Activated CD4-positive, alpha-beta T cell treated with anti-CD3 and anti-CD28 coated beads, Interleukin-2, amount 50 U/mL, for 24 hours (primary cell): ENCODE data around the gene AGTRAP.

Experiments
- DNase-seq, 2 donors: peaks; one replicate each; pipeline ENCODE4 v3.0.0-alpha.2; 2020; ENCODE audit warnings: low read depth in 1 of 2, low spot score in 1 of 2

AGTRAP gene

DNA sequence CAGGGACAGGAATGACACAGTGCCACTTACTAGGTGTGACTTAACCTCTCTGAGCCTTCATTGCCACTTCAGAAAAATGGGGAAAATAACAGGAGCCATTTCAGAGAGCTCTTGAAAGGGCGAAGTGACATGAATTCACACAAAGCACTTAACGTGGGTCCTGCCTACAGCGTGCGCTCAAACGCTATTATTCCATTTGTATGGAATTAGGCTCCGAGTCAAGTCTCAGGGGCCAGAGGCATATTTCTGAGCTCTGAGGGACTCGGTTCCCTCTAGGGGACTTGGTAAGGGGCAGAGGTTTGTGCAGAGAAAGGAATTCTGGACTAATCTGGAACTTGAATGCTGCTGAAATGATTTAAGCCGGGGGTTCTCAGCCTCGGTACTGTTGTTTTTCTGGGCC is 30.3 kb upstream of the AGTRAP start:
- no peak for DNase-seq

DNA sequence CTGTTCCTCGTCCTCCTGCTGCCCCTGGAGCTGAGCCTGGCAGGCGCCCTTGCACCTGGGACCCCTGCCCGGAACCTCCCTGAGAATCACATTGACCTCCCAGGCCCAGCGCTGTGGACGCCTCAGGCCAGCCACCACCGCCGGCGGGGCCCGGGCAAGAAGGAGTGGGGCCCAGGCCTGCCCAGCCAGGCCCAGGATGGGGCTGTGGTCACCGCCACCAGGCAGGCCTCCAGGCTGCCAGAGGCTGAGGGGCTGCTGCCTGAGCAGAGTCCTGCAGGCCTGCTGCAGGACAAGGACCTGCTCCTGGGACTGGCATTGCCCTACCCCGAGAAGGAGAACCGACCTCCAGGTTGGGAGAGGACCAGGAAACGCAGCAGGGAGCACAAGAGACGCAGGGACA is 29.6 kb upstream of the AGTRAP start:
- no peak for DNase-seq

DNA sequence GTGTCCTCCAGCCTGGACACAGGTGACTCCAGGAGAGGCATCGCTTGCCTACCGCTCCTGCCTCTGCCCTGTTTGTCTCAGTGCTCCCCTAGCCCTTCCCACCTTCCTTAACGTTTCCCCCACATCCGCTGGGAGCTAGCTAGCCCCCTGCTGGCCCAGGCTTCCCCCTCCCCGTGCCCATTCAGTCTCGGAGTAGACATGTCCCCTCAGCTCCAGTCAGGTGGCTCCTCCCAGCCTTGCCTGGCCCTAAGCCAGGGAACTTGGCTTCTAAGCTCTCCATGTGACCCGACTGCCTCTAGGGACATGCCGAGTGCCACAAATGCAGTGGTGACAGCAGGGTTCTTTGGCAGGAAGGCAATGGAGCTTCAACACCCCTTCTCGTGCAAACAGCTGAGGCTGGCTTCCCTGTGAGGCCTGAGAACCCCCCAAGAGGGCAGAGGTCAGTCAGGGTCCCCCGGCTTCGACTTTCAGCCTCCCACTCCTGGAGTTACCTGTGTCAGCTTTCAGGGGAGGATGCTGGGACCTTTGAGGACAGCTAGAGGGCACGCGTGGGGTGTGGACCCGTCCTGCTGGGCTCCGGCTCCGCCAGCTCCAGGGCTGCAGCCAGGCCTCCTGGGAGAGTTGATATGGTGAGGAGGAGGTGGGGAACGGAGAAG is 28.2 kb upstream of the AGTRAP start:
- no peak for DNase-seq

DNA sequence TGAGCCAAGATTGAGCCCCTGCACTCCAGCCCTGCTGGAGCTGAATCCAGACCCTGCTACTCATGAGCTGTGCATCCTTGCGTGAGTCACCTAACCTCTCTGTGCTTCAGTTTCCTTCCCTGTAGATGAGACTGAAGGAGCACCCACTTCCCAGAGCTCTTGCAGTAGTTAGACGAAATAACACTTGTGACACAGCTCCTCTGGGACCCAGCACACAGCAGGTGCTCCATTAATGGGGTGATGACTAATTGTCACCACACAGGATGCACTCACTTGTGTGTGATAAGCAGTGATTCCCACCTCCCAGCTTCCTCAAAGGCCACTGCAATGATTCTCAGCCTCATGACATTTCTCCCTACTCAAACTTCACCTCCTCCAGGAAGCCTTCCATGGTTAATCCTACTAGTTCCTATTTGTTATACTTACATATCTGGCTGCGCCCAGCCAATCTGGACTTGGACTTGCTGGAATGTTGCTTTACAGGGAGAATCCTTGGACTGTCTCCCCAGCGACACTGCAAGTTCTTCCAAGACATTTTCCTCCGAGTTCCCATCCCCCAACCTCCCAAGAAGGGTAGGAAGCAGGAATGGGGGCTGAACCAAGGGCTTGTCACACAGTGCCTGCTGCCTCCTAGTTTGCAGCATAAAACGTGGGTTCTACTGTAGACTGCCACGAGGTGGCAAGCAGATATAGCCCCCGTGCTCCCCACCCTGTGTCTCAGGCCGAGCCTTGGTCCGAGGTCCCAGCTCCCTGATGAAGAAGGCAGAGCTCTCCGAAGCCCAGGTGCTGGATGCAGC is 27.2 kb upstream of the AGTRAP start:
- DNase-seq, result no peak

DNA sequence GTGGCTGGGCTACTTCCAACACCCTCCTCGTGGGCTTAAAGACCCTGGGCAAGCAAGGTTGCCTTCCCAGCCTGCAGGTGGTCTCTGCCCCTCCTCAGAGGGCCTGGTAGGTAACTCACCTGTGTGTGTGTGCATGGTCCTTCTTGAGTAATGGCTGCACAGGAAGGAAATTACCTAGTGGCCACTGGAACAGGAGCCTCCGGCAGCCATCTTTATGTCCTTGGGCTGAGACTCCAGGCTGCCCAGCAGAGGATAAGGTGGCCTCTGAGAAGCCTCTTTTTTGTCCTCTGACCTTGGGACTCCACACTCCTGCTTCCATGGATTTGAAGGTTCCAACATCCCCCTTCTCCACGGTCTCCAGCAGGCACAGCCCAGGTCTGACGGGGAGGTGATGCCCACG is 24.4 kb upstream of the AGTRAP start:
- DNase-seq, result no peak

DNA sequence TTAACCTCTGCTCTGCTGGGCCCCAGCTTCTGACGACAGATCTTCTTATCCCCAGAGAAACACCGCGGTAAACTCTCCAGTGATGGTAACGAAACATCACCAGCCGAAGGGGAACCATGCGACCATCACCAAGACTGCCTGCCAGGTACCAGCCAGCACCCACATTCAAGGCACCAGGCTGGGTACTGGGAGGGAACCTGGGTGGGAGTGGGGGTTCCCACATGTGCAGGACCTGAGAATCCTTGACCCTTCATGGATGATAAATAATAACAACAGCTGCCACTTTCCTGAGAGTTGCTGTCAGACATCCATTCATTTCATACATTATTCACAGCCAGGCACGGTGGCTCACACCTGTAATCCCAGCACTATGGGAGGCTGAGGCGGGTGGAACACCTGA is 23.7 kb upstream of the AGTRAP start:
- DNase-seq, result no peak

DNA sequence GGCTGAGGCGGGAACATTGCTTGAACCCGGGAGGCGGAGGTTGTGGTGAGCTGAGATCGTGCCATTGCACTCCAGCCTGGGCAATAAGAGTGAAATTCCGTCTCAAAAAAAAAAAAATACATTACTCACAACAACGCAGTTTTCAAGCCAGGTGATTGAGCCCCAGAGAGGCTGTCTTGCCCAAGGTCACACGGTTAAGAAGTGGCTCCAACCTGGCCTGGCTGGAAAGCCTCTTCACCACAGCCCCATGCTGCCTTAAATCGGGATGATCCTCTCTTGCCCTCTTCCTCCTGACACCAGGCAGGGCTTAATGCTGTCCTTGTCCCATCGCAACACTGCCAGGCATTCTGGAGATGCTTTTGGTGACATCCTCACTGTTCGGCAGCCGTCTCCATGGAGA is 22.8 kb upstream of the AGTRAP start:
- no peak for DNase-seq

DNA sequence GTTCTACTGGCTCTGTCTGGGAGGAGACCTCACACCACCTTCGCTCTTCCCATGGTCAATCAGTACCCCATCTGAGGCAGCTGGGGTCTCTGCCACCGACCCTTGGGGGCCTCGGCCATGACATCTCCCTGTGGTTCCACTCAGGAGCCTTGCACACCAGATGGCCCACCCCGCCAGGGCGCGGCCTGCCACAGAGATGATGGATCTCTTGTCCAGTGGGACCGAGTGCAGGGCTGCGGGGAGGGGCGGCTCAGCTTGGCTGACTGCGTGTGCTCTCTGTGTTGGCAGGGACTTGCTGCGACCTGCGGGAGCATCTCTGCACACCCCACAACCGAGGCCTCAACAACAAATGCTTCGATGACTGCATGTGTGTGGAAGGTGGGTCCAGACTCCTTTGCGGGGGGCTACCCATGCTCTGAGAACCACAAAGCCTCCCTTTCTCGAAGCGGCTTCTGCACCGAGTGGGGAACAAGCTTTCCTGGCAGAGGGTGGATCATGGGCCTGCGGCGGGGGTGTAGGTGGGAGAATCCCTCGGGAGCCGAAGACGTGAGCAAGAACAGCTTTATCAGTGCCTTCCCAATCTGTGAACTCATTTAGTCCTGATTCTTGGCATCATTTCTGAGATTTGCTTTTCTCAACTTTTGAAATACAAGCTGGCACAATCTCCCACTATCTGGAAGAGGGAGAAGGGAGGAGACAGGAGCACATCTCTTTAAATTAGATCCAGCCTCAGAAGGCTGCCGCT is 20.9 kb upstream of the AGTRAP start:
- no peak for DNase-seq

DNA sequence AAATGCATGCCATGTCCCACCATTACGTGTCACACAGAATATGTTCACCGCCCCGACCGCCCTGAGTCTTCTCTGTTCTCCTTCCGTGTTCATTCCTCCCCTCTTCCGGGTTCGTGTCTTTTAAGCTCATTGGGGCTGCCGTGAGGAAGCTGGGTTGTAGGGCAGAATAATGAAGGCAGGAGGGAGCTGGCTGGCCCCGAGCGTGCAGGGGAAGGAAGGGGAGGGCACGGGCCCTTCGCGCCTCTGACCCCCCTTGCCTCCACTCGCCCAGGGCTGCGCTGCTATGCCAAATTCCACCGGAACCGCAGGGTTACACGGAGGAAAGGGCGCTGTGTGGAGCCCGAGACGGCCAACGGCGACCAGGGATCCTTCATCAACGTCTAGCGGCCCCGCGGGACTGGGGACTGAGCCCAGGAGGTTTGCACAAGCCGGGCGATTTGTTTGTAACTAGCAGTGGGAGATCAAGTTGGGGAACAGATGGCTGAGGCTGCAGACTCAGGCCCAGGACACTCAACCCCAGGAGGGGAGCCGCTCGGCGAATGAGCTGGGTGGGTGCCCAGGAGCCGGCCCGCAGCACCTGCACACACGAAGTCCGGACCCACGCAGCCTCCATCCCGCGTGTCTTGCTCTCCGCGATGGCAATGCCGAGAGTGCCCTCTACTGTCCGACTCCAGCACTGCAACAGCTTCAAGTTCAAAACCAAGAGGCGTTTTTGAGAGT is 16.5 kb upstream of the AGTRAP start:
- DNase-seq, result peak; percentile 76 to 79

DNA sequence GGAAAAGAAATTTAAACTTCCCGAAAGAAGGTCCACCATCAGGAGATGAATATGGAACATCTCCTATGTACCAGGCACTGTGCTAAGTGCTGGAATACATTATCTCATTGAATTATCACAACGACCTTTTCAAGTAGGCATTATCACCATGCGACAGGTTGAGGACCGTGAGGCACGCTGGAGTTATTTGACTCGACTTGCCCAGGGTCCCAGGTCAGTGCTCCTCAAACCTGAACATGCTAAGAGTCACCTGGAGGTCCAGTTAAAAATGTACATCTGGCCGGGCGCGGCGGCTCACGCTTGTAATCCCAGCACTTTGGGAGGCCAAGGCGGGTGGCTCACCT is 15.9 kb upstream of the AGTRAP start:
- DNase-seq, result no peak

DNA sequence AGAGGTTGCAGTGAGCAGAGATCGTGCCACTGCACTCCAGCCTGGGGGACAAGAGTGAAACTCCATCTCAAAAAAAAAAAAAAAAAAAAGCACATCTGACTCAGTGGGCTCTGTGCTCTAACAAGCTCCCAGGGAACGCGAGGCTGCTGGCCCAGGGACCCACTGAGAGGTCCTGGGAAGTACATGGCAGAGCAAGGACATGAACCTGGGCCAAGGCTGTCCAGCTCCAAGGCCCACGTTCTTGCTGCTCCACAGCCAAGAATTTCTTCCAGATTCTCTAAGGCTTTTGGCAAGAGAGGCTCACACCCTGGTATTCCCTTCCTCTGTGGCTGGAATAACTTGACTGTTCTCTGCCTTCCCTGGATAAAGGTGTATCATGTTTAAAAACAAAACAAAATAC is 15.4 kb upstream of the AGTRAP start:
- no peak for DNase-seq

DNA sequence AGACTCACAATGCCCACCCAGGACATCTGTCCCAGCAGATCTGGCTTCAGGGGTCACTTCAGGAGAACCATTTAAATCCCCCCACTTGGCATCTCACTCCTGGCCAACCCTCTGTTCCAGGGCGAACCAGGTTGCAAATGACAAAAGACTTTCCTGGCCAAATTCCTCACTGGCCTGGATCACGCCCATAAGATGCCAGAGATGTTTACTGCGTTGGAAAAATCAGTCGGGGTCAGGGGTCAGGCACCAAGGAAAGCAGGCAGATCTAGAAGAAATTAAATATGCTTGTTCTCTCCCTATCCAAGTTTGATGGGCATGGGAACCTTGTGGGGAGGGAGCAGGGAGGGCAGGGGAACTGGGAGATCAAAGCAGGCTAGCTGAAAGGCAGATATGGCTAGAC is 14.6 kb upstream of the AGTRAP start:
- DNase-seq, result no peak

DNA sequence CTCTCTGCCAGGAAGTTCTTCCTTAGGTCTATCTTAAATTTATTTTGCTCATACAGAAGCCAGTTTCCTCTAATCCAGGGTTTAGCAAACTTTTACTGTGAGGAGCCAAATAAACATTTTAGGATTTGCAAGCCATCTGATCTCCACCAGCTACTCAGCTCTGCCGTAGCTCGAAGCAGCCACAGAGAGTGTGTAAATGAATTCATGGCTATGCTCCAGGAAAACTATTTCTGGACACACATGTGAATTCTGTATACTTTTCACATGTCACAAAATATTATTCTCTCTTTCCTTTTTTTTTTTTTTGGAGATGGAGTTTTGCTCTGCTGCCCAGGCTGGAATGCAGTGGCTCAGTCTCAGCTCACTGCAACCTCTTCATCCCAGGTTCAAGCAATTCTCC is 13.4 kb upstream of the AGTRAP start:
- no peak for DNase-seq

DNA sequence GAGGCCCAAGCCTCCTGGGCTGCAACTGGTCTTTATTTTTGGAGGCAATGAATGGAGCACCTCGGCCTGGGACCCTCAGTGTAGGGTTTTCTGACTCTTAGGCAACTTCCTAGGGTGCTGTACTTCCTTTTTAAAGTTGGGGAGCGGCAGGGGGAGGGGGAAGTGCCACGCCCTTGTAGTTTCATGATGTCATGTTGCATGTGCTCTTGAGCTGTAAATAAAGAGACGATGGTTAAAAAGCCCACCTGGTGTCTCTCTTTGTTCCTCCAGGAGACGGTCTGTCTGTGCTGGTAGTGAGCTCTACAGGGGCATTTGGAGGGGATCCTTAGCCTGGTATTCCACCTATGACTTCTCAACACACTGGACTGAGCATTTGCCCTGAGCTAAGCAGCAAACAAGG is 10.3 kb upstream of the AGTRAP start:
- no peak for DNase-seq

DNA sequence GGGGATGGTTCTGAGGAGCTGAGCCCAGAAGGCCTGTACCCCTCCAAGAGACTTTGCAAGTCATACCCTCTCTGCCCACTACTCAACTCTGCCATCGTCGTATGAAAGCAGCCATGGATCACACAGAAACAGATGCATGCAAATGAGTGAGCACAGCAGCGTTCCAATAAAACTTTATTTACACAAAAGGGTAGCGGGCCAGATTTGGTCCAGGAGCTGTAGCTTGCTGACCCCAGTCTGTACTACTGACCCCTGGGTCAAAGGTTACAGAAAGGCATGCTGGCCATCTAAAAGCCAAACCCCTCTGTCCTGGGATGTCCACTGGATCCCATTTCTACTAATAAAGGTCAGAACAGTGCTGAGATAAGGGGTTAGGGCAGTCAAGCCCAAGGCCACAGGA is 8.8 kb upstream of the AGTRAP start:
- DNase-seq, result no peak

DNA sequence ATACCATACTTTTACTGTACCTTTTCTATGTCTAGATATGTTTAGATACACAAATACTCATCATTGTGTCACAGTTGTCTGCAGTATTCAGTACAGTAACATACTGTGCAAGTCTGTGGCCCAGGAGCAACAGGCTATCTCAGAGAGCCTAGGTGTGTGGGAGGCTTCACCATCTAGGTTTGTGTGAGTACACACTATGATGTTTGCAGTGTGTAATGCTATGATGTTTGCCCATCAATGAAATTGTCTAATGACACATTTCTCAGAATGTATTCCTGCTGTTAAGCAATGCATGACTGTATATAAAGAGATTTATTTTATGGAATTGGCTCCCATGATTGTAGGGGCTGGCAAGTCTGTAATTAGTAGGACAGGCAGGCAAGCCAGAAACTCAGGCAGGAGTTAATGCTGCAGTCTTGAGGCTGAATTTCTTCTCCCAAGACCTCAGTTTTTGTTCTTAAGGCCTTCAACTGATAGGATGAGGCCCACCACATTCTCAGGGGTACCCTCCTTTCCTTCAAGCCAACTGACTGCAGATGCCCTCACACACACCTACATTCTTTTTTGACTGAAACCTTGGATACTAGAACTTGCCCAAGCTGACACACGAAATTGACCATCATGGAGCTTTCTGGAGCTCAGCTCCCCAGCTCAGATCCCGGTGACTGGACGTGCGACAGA is 7.7 kb upstream of the AGTRAP start:
- no peak for DNase-seq

DNA sequence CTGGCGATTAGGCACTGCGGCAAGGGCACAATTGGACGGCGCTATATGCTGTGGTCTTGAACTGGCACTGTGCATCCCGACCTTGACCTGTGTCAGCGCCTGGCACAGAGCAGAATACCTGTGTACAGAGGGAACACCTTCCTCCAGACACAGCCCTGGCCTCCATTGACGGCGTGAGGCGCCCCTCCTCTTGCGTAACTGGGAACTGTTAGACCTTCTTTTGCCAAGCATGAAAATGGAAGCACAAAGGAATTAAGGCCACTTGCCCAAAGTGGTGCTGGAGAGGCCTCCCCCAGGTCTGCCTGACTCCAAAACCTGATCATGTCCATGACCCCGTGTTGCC is 6.8 kb upstream of the AGTRAP start:
- DNase-seq, result no peak

DNA sequence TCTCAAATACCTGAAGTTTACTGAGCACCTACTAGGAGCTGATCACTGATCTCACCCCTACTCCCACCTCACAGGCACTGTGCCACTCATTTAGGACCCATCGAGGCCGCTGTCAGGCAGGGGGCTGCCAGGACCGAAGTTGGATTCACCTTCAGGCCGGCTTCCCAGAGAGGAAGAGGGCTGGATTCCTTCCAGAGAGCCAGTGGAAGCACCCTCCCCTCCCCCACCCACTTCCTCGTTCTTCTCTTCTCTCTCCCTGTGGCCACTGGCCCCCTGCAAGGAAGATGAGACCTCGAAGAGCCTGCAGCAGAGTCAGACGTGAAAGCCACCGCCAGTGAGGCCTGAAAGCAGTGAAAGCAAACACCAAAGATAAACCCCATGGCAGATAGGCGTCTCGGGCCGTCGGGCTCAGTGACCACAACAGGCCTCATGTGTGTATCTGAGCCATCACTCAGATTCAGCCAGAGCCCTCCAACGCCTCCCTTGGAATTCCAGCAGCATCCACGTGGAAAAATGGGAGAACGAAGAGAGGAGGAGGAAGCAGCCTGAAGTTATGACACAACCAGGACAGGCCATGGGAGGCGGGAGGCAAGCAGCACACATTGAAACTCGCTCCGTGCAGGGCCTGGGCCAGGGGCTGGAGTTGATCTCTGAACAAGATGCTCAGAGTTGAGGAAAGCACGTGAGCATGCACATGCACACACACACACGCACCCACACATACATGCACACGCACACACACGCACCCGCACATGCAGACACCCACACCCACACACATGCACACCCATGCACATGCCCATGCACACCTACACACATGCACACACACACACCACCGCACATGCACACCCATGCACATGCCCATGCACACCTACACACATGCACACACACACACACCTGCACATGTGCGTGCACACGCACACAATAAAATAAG is 6.2 kb upstream of the AGTRAP start:
- DNase-seq, result no peak

DNA sequence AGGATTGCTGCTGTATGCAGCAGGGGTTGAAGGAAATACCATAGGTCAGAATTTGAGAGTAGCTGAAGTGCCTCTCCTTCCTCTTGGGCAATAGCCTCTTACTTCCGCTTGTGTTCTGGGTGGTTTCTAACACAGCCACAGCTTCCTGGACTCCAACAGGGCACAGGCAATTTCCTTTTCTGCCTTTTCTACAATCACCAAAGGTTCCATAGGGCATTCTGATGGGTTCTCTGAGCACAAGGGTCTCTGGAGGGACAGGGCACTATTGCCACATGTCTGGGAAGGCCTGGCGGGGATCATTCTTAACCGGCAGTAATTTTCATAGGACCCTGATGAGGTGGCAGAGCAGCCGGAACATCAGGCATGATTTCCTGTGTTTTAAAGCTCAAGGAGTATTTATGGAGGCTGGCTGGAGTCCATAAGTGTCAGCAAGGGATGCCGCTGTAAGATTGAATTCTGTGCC is 5.5 kb upstream of the AGTRAP start:
- no peak for DNase-seq

DNA sequence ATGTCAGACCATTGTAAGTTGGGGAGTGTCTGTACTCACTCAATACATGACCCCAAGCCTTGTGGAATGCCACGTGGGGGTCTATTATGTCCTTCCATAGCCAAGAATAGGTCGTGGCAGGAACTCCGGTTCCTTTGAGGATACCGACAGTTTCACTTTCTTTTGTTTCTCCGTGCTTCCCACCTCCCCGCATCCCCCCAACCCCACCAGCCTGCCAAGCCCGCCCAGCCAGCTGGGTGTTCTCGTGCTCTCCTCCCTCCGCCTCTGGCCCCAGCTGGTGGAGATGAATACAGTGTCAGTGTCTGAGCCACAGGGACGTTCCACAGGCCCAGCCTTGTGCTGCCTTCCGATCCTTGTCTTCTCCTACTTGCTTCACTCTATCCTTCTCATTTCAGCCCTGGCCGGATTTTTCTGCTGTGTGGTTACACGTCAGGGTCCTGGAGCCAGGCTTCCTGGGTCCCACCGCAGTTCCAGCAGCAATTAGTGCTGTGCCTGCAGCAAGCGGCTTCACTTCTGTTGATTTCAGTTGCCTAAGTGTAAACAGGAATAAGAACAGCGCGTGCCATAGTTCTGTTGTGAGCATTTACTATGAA is 4.1 kb upstream of the AGTRAP start:
- no peak for DNase-seq
